GM23248 (cell line): ENCODE data around the gene PSMB5. TPM values are rescaled to one million over a fixed set of nuclear protein-coding genes. Genes with fewer than 3 reads are reported as not detected.

Experiments
- DNase-seq: peaks from one replicate; pipeline ENCODE4 v3.0.0-alpha.2; 2015
- H2AFZ ChIP-seq: fragments of 200-600 bp; sonication (generic); 2 replicates; pipeline ENCODE4 v1.6.1; 2016; ENCODE audit warnings: antibody characterized with exemption
- H3F3A ChIP-seq: fragments of 200-600 bp; sonication (generic); 2 replicates; pipeline ENCODE4 v1.6.1; 2016; ENCODE audit warnings: mild to moderate bottlenecking, antibody characterized with exemption, mixed run types; ENCODE audit not compliant: insufficient read depth
- H3K27ac ChIP-seq: fragments of 200-600 bp; sonication (generic); 2 replicates; pipeline ENCODE4 v1.5.1; 2016; ENCODE audit warnings: mild to moderate bottlenecking
- H3K27me3 ChIP-seq: fragments of 200-600 bp; sonication (generic); replicated peaks from 2 replicates; pipeline ENCODE4 v1.6.1; 2016; ENCODE audit warnings: mild to moderate bottlenecking; ENCODE audit not compliant: insufficient read depth
- H3K36me3 ChIP-seq: fragments of 200-600 bp; sonication (generic); 2 replicates; pipeline ENCODE4 v1.6.1; 2016; ENCODE audit warnings: low read depth, mild to moderate bottlenecking
- H3K4me1 ChIP-seq: fragments of 200-600 bp; sonication (generic); 2 replicates; pipeline ENCODE4 v1.6.1; 2016; ENCODE audit warnings: mild to moderate bottlenecking; ENCODE audit not compliant: insufficient read depth
- H3K4me2 ChIP-seq: fragments of 200-600 bp; sonication (generic); one replicate; pipeline ENCODE4 v1.6.1; 2016; ENCODE audit warnings: mild to moderate bottlenecking; ENCODE audit not compliant: unreplicated experiment
- H3K4me3 ChIP-seq: fragments of 200-600 bp; sonication (generic); 2 replicates; pipeline ENCODE4 v1.5.1; 2016; ENCODE audit warnings: mild to moderate bottlenecking
- H3K79me2 ChIP-seq: fragments of 200-600 bp; sonication (generic); 2 replicates; pipeline ENCODE4 v1.6.1; 2016; ENCODE audit warnings: mild to moderate bottlenecking; ENCODE audit not compliant: insufficient read depth
- H3K9ac ChIP-seq: fragments of 200-600 bp; sonication (generic); 2 replicates; pipeline ENCODE4 v1.6.1; 2016; ENCODE audit warnings: mild to moderate bottlenecking
- H3K9me2 ChIP-seq: fragments of 200-600 bp; sonication (generic); 2 replicates; pipeline ENCODE4 v1.6.1; 2016; ENCODE audit warnings: mixed run types, mild to moderate bottlenecking, moderate library complexity; ENCODE audit not compliant: insufficient read depth
- H3K9me3 ChIP-seq: fragments of 200-600 bp; sonication (generic); one replicate; pipeline ENCODE4 v1.6.1; 2017; ENCODE audit warnings: low read depth
- H4K20me1 ChIP-seq: fragments of 200-600 bp; sonication (generic); 2 replicates; pipeline ENCODE4 v1.6.0; 2016; ENCODE audit not compliant: insufficient read depth
- EZH2 ChIP-seq: fragments of 200-600 bp; sonication (generic); IDR thresholded peaks from 2 replicates; pipeline ENCODE4 v1.6.1; 2018; ENCODE audit warnings: antibody characterized with exemption, mild to moderate bottlenecking; ENCODE audit not compliant: insufficient read depth, poor library complexity, severe bottlenecking
- EZH2phosphoT487 ChIP-seq: fragments of 200-600 bp; sonication (generic); IDR thresholded peaks from 2 replicates; pipeline ENCODE4 v1.6.1; 2018; ENCODE audit warnings: antibody characterized with exemption, moderate library complexity, mild to moderate bottlenecking, low read depth; ENCODE audit not compliant: insufficient read depth
- WGBS, 2 experiments: methylation state at CpG; one replicate each; pipeline ENCODE4 v1.1.6; 2015 to 2017; ENCODE audit warnings: low lambda C conversion rate in 2 of 2, low coverage in 1 of 2; ENCODE audit errors: missing lambda C conversion rate in 2 of 2; 5-methylcytosine and 5-hydroxymethylcytosine counted together
- in situ Hi-C: fragments of 300-500 bp; cut with MboI; formaldehyde crosslinking; loops from 2 replicates; pipeline ENCODE4 v1.15.0; 2020
- polyA plus RNA-seq: library from polyadenylated mRNA; unstranded; fragments of >200 nt; fragmentation: Nextera tagmentation; extraction: Ambion mirVana; gene quantifications from 2 replicates; pipeline ENCODE4 v1.2.1, GENCODE V29; 2016
- total RNA-seq: library from RNA; depleted of rRNA; stranded (reverse); fragments of >200 nt; shearing (Covaris generic); gene quantifications from 2 replicates; pipeline ENCODE4 v1.2.3, GENCODE V29; 2014

The PSMB5 gene
- total and polyA plus RNA-seq, 2 experiments from 2014 or later, result 263 to 274 TPM

GRCh38 chr14:22998329-22999012 is 36.2 kb downstream of the PSMB5 start:
- Histone ChIP-seq H3F3A (no peaks in the 10 kb centered on the region), H3K4me3 (no peak overlapping the region), H3K27ac (no peak overlapping the region), H3K9me2 (no peaks in the 10 kb centered on the region), H3K27me3 (no peaks in the 10 kb centered on the region), H3K9ac (no peak overlapping the region), H3K4me2 (no peak overlapping the region), H2AFZ (no peak overlapping the region), H3K36me3 (no peaks in the 10 kb centered on the region), H3K79me2 (no peaks in the 10 kb centered on the region), H3K9me3 (no peaks in the 10 kb centered on the region), H4K20me1 (no peaks in the 10 kb centered on the region), H3K4me1 (peaks cover 9% of the 10 kb centered on the region)
- TF ChIP-seq EZH2 (no peak), EZH2phosphoT487 (no peak)
- 90 to 92% methylated on average over 16 of the region's 16 CpGs for WGBS, 2 experiments
- in situ Hi-C loops, result no loop called here
- DNase-seq, result no peak

- Histone ChIP-seq H3K9me3 (no peaks in the 10 kb centered on the region), H3K27me3 (no peaks in the 10 kb centered on the region), H3K9me2 (no peaks in the 10 kb centered on the region), H3K79me2 (no peaks in the 10 kb centered on the region), H3K36me3 (no peaks in the 10 kb centered on the region), H3K9ac (no peak overlapping the region), H3K4me1 (peaks cover 9% of the 10 kb centered on the region), H3K27ac (no peak overlapping the region), H4K20me1 (no peaks in the 10 kb centered on the region), H2AFZ (no peak overlapping the region), H3K4me2 (no peak overlapping the region), H3K4me3 (no peak overlapping the region), H3F3A (no peaks in the 10 kb centered on the region)
- no peak for TF ChIP-seq EZH2
- no peak for TF ChIP-seq EZH2phosphoT487
- DNase-seq, result no peak
- 74 to 76% methylated on average over 9 of the region's 9 CpGs for WGBS, 2 experiments
- in situ Hi-C loops, result no loop called here
Measured at GRCh38 chr14:22997676-22998323, 36.9 kb downstream of the PSMB5 start.

- H3K36me3 ChIP-seq, result no peaks in the 10 kb centered on the region
- WGBS, 2 experiments, result 85% methylated on average over 10 to 11 of the region's 11 CpGs
- no peaks in the 10 kb centered on the region for H3K27me3 ChIP-seq
- H3K9me2 ChIP-seq, result no peaks in the 10 kb centered on the region
- H3K79me2 ChIP-seq, result no peaks in the 10 kb centered on the region
- H4K20me1 ChIP-seq, result no peaks in the 10 kb centered on the region
- no peak overlapping the region for H3K4me2 ChIP-seq
- no peaks in the 10 kb centered on the region for H3K9me3 ChIP-seq
- in situ Hi-C loops, result no loop called here
- peaks cover 9% of the 10 kb centered on the region for H3K4me1 ChIP-seq
- no peak overlapping the region for H3K9ac ChIP-seq
- no peak overlapping the region for H3K4me3 ChIP-seq
- no peaks in the 10 kb centered on the region for H3F3A ChIP-seq
- H3K27ac ChIP-seq, result no peak overlapping the region
- H2AFZ ChIP-seq, result no peak overlapping the region
- no peak for TF ChIP-seq EZH2
- no peak for TF ChIP-seq EZH2phosphoT487
- no peak for DNase-seq
Measured at GRCh38 chr14:22996768-22997654, 37.7 kb downstream of the PSMB5 start.

GRCh38 chr14:22995889-22996625 is 38.6 kb downstream of the PSMB5 start:
- Histone ChIP-seq H3K9ac (no peak overlapping the region), H3K79me2 (no peaks in the 10 kb centered on the region), H3K27ac (no peak overlapping the region), H3K4me2 (no peak overlapping the region), H4K20me1 (no peaks in the 10 kb centered on the region), H3K9me3 (no peaks in the 10 kb centered on the region), H3K27me3 (no peaks in the 10 kb centered on the region), H3K4me3 (no peak overlapping the region), H3K36me3 (no peaks in the 10 kb centered on the region), H3K9me2 (no peaks in the 10 kb centered on the region), H3F3A (no peaks in the 10 kb centered on the region), H2AFZ (no peak overlapping the region), H3K4me1 (peaks cover 9% of the 10 kb centered on the region)
- no peak for DNase-seq
- in situ Hi-C loops, result no loop called here
- TF ChIP-seq EZH2 (no peak), EZH2phosphoT487 (no peak)
- WGBS, 2 experiments, result 96% methylated on average over 9 of the region's 9 CpGs
